ENCODE results near the gene LOXL4.

The LOXL4 gene

GRCh38 chr10:98267894-98268693 is at the start of gene LOXL4:
TSS of gene LOXL4 (minus strand) at chr10:98268194. CDS start at chr10:98263019, 5,175 bp downstream.
- DNase-seq: peak; percentile 19

- no peak for DNase-seq
Observed at GRCh38 chr10:98316661-98317060, 48.7 kb upstream of the LOXL4 start.

- no peak for DNase-seq
Observed at GRCh38 chr10:98316170-98316569, 48.2 kb upstream of the LOXL4 start.

GRCh38 chr10:98314532-98315284 is 46.7 kb upstream of the LOXL4 start:
- no peak for DNase-seq

GRCh38 chr10:98313598-98313997 is 45.6 kb upstream of the LOXL4 start:
- DNase-seq: no peak

GRCh38 chr10:98312822-98313221 is 44.8 kb upstream of the LOXL4 start:
- no peak for DNase-seq

GRCh38 chr10:98312349-98312748 is 44.4 kb upstream of the LOXL4 start:
- DNase-seq: no peak

GRCh38 chr10:98310701-98311100 is 42.7 kb upstream of the LOXL4 start:
- DNase-seq: no peak

- peak; percentile 66 for DNase-seq
Observed at GRCh38 chr10:98309366-98310355, 41.7 kb upstream of the LOXL4 start.

GRCh38 chr10:98308669-98309365 is 40.8 kb upstream of the LOXL4 start:
- DNase-seq: no peak

GRCh38 chr10:98307916-98308541 is 40.0 kb upstream of the LOXL4 start:
- DNase-seq: no peak

GRCh38 chr10:98306501-98306900 is 38.5 kb upstream of the LOXL4 start:
- DNase-seq: no peak

GRCh38 chr10:98303569-98303968 is 35.6 kb upstream of the LOXL4 start:
- no peak for DNase-seq

GRCh38 chr10:98302741-98303365 is 34.9 kb upstream of the LOXL4 start:
- DNase-seq: no peak

GRCh38 chr10:98301664-98302319 is 33.8 kb upstream of the LOXL4 start:
- DNase-seq: no peak

GRCh38 chr10:98300526-98301229 is 32.7 kb upstream of the LOXL4 start:
- no peak for DNase-seq

GRCh38 chr10:98299341-98299740 is 31.3 kb upstream of the LOXL4 start:
- no peak for DNase-seq

- DNase-seq: no peak
Observed at GRCh38 chr10:98296524-98296923, 28.5 kb upstream of the LOXL4 start.

- DNase-seq: no peak
Observed at GRCh38 chr10:98295907-98296306, 27.9 kb upstream of the LOXL4 start.

- DNase-seq: no peak
Observed at GRCh38 chr10:98295401-98295811, 27.4 kb upstream of the LOXL4 start.
